GM12878 (cell line): ENCODE results near the gene PVALEF. TPM values are rescaled to one million over a fixed set of nuclear protein-coding genes. Genes with fewer than 3 reads are reported as not detected.

Experiments
- ATAC-seq: fragments of 200-7000 bp; cut with Tn5 transposase; 3 replicates; pipeline ENCODE4 v1.9.1; 2020; ENCODE audit warnings: mild to moderate bottlenecking, moderate library complexity
- BruUV-seq: library from RNA; stranded (reverse); fragments of 400-500 nt; replicated peaks from 2 replicates; lab custom pipeline; 2021; lab: Mats Ljungman, UMichigan
- CTCF ChIA-PET: fragments of 300-600 bp; sonication (Branson Sonifier 250); formaldehyde crosslinking; extraction: SDS; loops from one replicate; lab custom pipeline; 2021; ENCODE audit warnings: inconsistent platforms; lab: Yijun Ruan, JAX
- POLR2A ChIA-PET: fragments of 350-600 bp; formaldehyde crosslinking; extraction: SDS; loops from one replicate; lab custom pipeline; 2021; ENCODE audit warnings: inconsistent platforms; lab: Charles Lee
- RAD21 ChIA-PET: fragments of 300-600 bp; sonication (Branson Sonifier 250); formaldehyde crosslinking; loops from one replicate; lab custom pipeline; 2023; ENCODE audit warnings: antibody characterized with exemption; ENCODE audit not compliant: unreplicated experiment; lab: Charles Lee
- SMC1A ChIA-PET: fragments of 300-600 bp; sonication (Branson Sonifier 250); formaldehyde crosslinking; loops from one replicate; lab custom pipeline; 2023; ENCODE audit not compliant: unreplicated experiment, uncharacterized antibody; lab: Charles Lee
- DNase-seq: peaks from one replicate; pipeline ENCODE4 v3.0.0-alpha.2; 2011; ENCODE audit warnings: low read depth, low spot score
- FAIRE-seq: peaks from 3 replicates; lab custom pipeline; 2011; peaks lifted over from hg19 to GRCh38; lab: Jason Lieb, UNC
- H2AFZ ChIP-seq: 2 replicates; pipeline ENCODE4 v1.6.0; 2011; ENCODE audit warnings: low read depth, low read length, control low read depth; ENCODE audit not compliant: control insufficient read depth
- H3K27ac ChIP-seq: 2 replicates; pipeline ENCODE4 v1.5.1; 2011; ENCODE audit warnings: control low read depth; ENCODE audit not compliant: control insufficient read depth, insufficient read depth
- H3K27me3 ChIP-seq, 2 experiments: replicated peaks in 1 of 2; 2 replicates each; pipeline versions ENCODE4 v1.6.0 to v1.6.1; 2011; ENCODE audit warnings: low read length in 1 of 2; ENCODE audit not compliant: control insufficient read depth in 2 of 2, insufficient read depth in 2 of 2
- H3K36me3 ChIP-seq, 2 experiments: 2 replicates each; pipeline ENCODE4 v1.5.1; 2011; ENCODE audit warnings: low read length in 1 of 2; ENCODE audit not compliant: control insufficient read depth in 2 of 2, insufficient read depth in 2 of 2
- H3K4me1 ChIP-seq: 2 replicates; pipeline ENCODE4 v1.6.1; 2011; ENCODE audit warnings: mild to moderate bottlenecking, low read length, moderate library complexity, mixed read lengths; ENCODE audit not compliant: control insufficient read depth, insufficient read depth
- H3K4me2 ChIP-seq: 2 replicates; pipeline ENCODE4 v1.6.0; 2011; ENCODE audit warnings: control low read depth; ENCODE audit not compliant: control insufficient read depth, insufficient read depth
- H3K4me3 ChIP-seq: fragments of 200-600 bp; sonication (generic); 2 replicates; pipeline ENCODE4 v1.5.1; 2016
- H3K79me2 ChIP-seq: 2 replicates; pipeline ENCODE4 v1.6.0; 2011; ENCODE audit warnings: low read length; ENCODE audit not compliant: control insufficient read depth, insufficient read depth
- H3K9ac ChIP-seq: 2 replicates; pipeline ENCODE4 v1.8.0; 2011; ENCODE audit warnings: low read length, control low read depth, mixed read lengths; ENCODE audit not compliant: control insufficient read depth, insufficient read depth
- H3K9me3 ChIP-seq: replicated peaks from 3 replicates; pipeline ENCODE4 v1.5.1; 2011; ENCODE audit warnings: mild to moderate bottlenecking, low read length; ENCODE audit not compliant: control insufficient read depth, insufficient read depth
- H4K20me1 ChIP-seq: 2 replicates; pipeline ENCODE4 v1.6.0; 2011; ENCODE audit not compliant: control insufficient read depth, insufficient read depth
- BCL11A ChIP-seq: IDR thresholded peaks from 2 replicates; pipeline ENCODE4 v1.6.1; 2011; ENCODE audit warnings: low read depth, low read length
- BMI1 ChIP-seq: fragments of 450-650 bp; IDR thresholded peaks from 2 replicates; pipeline ENCODE4 v1.6.1; 2016; ENCODE audit warnings: mild to moderate bottlenecking, moderate library complexity, borderline replicate concordance
- BRCA1 ChIP-seq: IDR thresholded peaks from 2 replicates; pipeline ENCODE4 v1.6.1; 2011; ENCODE audit warnings: low read depth, low read length, improper control_type of control experiment
- HDAC6 ChIP-seq: fragments of 200-600 bp; sonication (generic); IDR thresholded peaks from one replicate; pipeline ENCODE4 v1.8.0; 2017; ENCODE audit warnings: antibody characterized with exemption; ENCODE audit not compliant: unreplicated experiment
- KLF5 ChIP-seq: fragments of 450-650 bp; IDR thresholded peaks from 2 replicates; pipeline ENCODE4 v1.6.1; 2014; ENCODE audit warnings: mild to moderate bottlenecking; ENCODE audit not compliant: partially characterized antibody
- LARP7 ChIP-seq: fragments of 450-650 bp; IDR thresholded peaks from 2 replicates; pipeline ENCODE4 v1.6.1; 2017; ENCODE audit warnings: mild to moderate bottlenecking
- NBN ChIP-seq: fragments of 450-650 bp; IDR thresholded peaks from 2 replicates; pipeline ENCODE4 v1.6.1; 2016
- NFIC ChIP-seq: IDR thresholded peaks from 2 replicates; pipeline ENCODE4 v1.6.1; 2012; ENCODE audit warnings: low read depth, mild to moderate bottlenecking, inconsistent platforms, low read length, moderate library complexity
- NFYA ChIP-seq: IDR thresholded peaks from 2 replicates; pipeline ENCODE4 v1.6.1; 2011; ENCODE audit warnings: low read depth, mild to moderate bottlenecking, low read length, improper control_type of control experiment, borderline replicate concordance
- NR2C2 ChIP-seq: IDR thresholded peaks from 2 replicates; pipeline ENCODE4 v1.6.1; 2011; ENCODE audit warnings: borderline replicate concordance, low read depth; ENCODE audit not compliant: control insufficient read depth, insufficient read length
- RCOR1 ChIP-seq: conservative IDR thresholded peaks from 2 replicates; pipeline ENCODE4 v1.6.1; 2012; ENCODE audit warnings: low read depth, low read length, improper control_type of control experiment
- SMC3 ChIP-seq: IDR thresholded peaks from 2 replicates; pipeline ENCODE4 v1.6.1; 2011; ENCODE audit warnings: low read length, improper control_type of control experiment, borderline replicate concordance
- SP1 ChIP-seq: IDR thresholded peaks from one replicate; pipeline ENCODE4 v1.6.1; 2011; ENCODE audit warnings: low read depth, low read length
- WGBS: methylation state at CpG from one replicate; pipeline ENCODE4 v1.1.6; 2016; ENCODE audit warnings: low lambda C conversion rate; ENCODE audit not compliant: insufficient replicate concordance, insufficient coverage; ENCODE audit errors: missing lambda C conversion rate; 5-methylcytosine and 5-hydroxymethylcytosine counted together
- in situ Hi-C: fragments of 300-500 bp; cut with MboI; formaldehyde crosslinking; loops from 9 replicates; pipeline ENCODE4 v1.14.3; 2018; ENCODE audit warnings: mixed read lengths
- intact Hi-C: fragments of 100-400 bp; cut with micrococcal nuclease; formaldehyde crosslinking; loops from one replicate; pipeline ENCODE4 v1.14.2; 2022; ENCODE audit not compliant: unreplicated experiment
- polyA plus RNA-seq, 11 experiments: library from polyadenylated mRNA; depleted of rRNA in 4 of 11; unstranded in 6 of 11; stranded (reverse) in 5 of 11; fragments of >200 nt; fragmentation: Nextera tagmentation in 4 of 11; fragmentation: Illumina TruSeq in 1 of 11; extraction: Ambion mirVana in 4 of 11; extraction: Trizol in 1 of 11; gene quantifications; 1 replicate in 1 of 11; 2 replicates in 10 of 11; pipeline versions ENCODE4 v1.2.1 to v1.2.3, GENCODE V29; 2011 to 2016; ENCODE audit warnings: inconsistent platforms in 2 of 11, missing spikeins in 2 of 11, low read depth in 1 of 11
- total RNA-seq, 4 experiments: library from RNA; depleted of rRNA in 3 of 4; stranded (reverse); fragments of >200 nt in 3 of 4; fragmentation: Illumina TruSeq in 1 of 4; extraction: Trizol in 1 of 4; gene quantifications; 2 replicates each; pipeline versions ENCODE4 v1.2.1 to v1.2.3, GENCODE V29; 2013 to 2021
- TF ChIP-seq, protein P1 (sequence below): fragments of 450-650 bp; IDR thresholded peaks from 2 replicates; pipeline ENCODE4 v1.6.1; 2017; ENCODE audit warnings: mild to moderate bottlenecking
- TF ChIP-seq, protein P2 (sequence below): fragments of 150-350 bp; IDR thresholded peaks from 2 replicates; pipeline ENCODE4 v1.6.1; 2016; ENCODE audit warnings: low read depth, low read length
- TF ChIP-seq, protein P3 (sequence below): fragments of 450-650 bp; IDR thresholded peaks from 2 replicates; pipeline ENCODE4 v1.6.1; 2016; ENCODE audit warnings: mild to moderate bottlenecking

Gene PVALEF
- total and polyA plus RNA-seq, 10 of the 15 experiments (the other 5 are each of a cell fraction or from before 2014, with no cell fraction given) = not detected

DNA sequence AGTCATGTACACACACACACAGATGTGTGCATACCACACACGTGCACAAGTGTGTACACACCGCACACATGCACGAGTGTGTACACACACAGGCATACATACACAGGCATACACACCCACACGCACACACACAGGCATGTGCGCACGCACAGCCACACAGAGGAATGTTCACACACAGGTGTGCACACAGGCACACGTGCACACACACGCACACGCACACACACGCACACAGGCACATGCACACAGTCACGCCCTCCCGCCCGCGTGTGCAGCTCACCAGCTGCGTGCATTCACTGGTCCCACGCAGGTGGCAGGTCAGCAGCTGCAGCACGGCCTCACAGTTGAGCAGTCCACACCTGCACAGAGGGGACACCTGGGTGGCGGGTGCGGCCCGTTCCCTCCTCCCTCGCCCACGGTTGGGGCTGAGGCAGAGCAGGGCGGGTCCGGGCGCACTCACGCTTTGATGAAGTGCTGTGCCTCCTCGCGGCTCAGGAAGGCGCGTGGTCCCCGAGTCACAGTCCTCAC lies 65.9 kb downstream of the PVALEF start (continued):
- no peak for TF ChIP-seq NR2C2
- TF ChIP-seq, all 136 proteins: peak for 3

DNA sequence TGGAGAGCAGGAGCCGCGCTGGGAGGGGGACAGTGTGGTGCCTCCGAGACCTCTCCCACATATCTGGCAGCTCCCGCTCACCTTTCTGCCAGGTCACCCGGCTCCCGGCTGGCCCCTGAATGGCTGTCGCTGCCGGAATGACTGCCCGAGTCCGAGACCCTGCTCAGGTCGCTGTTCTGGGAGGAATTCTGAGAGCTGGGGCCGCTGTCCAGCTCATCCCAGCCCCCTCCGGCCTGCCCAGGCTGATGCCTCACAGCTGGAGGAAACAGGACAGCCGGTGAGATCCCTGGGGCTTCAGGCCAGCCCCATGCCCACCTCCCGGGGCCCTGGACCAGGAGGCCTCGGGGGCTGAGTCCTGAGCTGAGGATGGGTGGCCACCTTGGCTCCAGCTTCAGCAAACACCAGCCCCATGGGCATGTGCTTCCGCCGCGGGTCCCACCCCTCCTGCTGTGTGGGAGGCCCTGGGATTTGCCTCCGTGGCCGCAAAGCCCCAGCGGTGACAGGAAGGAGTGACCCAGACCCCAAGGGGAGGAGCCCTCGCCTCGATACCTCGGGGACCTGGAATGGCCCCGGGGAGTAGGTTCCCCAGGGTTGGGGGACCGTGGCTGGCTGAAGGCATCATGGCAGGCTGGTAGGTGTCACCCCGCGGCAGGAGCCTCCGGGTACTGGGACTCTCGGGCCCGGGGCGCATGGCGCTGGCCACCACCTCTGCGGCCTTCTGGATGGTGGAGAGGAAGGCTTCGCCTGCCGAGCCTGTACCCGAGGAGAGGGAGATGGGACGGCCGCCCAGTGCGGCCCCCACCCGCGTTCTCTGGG lies 66.7 kb downstream of the PVALEF start:
- H3K79me2 ChIP-seq = no peaks in the 10 kb centered on the region; the same call in 1 of the 2 replicates
- FAIRE-seq (no peak), DNase-seq (no peak), ATAC-seq (no peak)
- H3K4me2 ChIP-seq = no peak overlapping the region
- peaks cover 4 to 12% of the 10 kb centered on the region in 2 experiments; a peak in 3 of 4 replicates for H3K36me3 ChIP-seq
- intact Hi-C loops = no loop called here
- ChIA-PET POLR2A (no interaction called here), RAD21 (no interaction called here), CTCF (no interaction called here), SMC1A (interaction anchor here (0.7 kb wide), 1 partner anchor 9 kb away, joined by 3 read pairs; the partner anchor contains the start of gene CEP131)
- in situ Hi-C loops = loop anchor here (25.0 kb wide), 1 partner anchor 220 kb away; no protein-coding TSS in a partner anchor
- no peaks in the 10 kb centered on the region for H3K9me3 ChIP-seq
- no peak overlapping the region for H3K27ac ChIP-seq
- no TSS peak for BruUV-seq
- H3K9ac ChIP-seq = no peak overlapping the region
- no peak overlapping the region for H2AFZ ChIP-seq
- H3K27me3 ChIP-seq = no peaks in the 10 kb centered on the region
- no peak overlapping the region for H3K4me3 ChIP-seq
- peaks cover 14% of the 10 kb centered on the region for H3K4me1 ChIP-seq
- 95% methylated on average over 35 of the region's 43 CpGs for WGBS
- no peaks in the 10 kb centered on the region for H4K20me1 ChIP-seq
- TF ChIP-seq SP1 (no peak), KLF5 (no peak), BRCA1 (no peak), NFYA (no peak), HDAC6 (no peak), NBN (no peak), NFIC (no peak), LARP7 (no peak), RCOR1 (no peak), BCL11A (no peak), BMI1 (no peak), SMC3 (no peak)
- TF ChIP-seq, protein P1, sequence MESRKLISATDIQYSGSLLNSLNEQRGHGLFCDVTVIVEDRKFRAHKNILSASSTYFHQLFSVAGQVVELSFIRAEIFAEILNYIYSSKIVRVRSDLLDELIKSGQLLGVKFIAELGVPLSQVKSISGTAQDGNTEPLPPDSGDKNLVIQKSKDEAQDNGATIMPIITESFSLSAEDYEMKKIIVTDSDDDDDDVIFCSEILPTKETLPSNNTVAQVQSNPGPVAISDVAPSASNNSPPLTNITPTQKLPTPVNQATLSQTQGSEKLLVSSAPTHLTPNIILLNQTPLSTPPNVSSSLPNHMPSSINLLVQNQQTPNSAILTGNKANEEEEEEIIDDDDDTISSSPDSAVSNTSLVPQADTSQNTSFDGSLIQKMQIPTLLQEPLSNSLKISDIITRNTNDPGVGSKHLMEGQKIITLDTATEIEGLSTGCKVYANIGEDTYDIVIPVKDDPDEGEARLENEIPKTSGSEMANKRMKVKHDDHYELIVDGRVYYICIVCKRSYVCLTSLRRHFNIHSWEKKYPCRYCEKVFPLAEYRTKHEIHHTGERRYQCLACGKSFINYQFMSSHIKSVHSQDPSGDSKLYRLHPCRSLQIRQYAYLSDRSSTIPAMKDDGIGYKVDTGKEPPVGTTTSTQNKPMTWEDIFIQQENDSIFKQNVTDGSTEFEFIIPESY = no peak
- TF ChIP-seq, protein P2, sequence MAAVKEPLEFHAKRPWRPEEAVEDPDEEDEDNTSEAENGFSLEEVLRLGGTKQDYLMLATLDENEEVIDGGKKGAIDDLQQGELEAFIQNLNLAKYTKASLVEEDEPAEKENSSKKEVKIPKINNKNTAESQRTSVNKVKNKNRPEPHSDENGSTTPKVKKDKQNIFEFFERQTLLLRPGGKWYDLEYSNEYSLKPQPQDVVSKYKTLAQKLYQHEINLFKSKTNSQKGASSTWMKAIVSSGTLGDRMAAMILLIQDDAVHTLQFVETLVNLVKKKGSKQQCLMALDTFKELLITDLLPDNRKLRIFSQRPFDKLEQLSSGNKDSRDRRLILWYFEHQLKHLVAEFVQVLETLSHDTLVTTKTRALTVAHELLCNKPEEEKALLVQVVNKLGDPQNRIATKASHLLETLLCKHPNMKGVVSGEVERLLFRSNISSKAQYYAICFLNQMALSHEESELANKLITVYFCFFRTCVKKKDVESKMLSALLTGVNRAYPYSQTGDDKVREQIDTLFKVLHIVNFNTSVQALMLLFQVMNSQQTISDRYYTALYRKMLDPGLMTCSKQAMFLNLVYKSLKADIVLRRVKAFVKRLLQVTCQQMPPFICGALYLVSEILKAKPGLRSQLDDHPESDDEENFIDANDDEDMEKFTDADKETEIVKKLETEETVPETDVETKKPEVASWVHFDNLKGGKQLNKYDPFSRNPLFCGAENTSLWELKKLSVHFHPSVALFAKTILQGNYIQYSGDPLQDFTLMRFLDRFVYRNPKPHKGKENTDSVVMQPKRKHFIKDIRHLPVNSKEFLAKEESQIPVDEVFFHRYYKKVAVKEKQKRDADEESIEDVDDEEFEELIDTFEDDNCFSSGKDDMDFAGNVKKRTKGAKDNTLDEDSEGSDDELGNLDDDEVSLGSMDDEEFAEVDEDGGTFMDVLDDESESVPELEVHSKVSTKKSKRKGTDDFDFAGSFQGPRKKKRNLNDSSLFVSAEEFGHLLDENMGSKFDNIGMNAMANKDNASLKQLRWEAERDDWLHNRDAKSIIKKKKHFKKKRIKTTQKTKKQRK = no peak
- TF ChIP-seq, protein P3, sequence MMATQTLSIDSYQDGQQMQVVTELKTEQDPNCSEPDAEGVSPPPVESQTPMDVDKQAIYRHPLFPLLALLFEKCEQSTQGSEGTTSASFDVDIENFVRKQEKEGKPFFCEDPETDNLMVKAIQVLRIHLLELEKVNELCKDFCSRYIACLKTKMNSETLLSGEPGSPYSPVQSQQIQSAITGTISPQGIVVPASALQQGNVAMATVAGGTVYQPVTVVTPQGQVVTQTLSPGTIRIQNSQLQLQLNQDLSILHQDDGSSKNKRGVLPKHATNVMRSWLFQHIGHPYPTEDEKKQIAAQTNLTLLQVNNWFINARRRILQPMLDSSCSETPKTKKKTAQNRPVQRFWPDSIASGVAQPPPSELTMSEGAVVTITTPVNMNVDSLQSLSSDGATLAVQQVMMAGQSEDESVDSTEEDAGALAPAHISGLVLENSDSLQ = no peak
